IPS DF 19.7 (cell line): ENCODE measurements around the gene KLF7.

Experiments
- DNase-seq: peaks from one replicate; pipeline ENCODE4 v3.0.0-alpha.2; 2013; ENCODE audit warnings: low read depth, low spot score

Gene KLF7

DNA sequence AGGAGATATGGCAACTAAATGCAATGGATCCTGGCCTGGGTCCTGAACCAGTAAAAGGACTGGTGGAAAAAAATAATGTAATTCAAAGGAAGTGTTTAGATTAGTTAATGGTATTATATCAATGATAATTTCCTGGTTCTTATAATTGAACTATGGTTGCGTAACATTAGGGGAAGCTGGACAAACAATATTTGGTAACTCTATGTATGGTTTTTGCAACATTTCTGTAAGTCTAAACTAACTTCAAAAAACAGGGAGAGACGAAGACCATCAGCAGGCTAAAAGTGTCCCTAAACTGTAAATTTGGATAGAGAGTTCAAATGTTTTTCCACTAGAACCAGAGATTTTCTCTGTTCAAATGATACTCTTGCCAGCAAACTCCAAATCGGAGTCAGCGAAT lies 36.9 kb downstream of the KLF7 start:
- DNase-seq: no peak

DNA sequence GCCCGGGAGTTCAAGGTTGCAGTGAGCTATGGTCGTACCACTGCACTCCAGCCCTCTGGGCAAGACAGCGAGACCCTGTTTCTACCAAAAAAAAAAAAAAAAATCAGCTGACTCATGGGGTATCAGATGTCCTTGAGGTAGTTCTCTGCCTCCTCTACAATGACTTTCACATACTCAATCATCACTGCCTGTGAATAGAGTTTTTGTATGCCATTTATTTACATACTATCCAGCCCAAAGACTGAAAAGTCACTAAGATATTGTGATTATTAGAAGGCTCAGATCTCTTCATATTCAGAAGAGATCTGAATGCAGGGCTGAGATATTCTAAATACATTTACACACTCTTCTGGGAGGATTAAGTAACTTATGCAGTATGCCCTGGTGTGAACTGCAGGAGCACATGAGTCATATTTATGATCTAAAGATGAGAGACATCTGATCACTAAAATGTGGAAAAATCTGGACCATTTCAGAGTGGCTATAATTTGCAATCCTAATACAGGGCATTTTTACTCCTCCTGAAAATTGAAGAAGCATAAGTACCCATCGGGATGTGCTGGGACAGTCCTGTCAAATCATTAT lies 38.9 kb downstream of the KLF7 start:
- DNase-seq: no peak

DNA sequence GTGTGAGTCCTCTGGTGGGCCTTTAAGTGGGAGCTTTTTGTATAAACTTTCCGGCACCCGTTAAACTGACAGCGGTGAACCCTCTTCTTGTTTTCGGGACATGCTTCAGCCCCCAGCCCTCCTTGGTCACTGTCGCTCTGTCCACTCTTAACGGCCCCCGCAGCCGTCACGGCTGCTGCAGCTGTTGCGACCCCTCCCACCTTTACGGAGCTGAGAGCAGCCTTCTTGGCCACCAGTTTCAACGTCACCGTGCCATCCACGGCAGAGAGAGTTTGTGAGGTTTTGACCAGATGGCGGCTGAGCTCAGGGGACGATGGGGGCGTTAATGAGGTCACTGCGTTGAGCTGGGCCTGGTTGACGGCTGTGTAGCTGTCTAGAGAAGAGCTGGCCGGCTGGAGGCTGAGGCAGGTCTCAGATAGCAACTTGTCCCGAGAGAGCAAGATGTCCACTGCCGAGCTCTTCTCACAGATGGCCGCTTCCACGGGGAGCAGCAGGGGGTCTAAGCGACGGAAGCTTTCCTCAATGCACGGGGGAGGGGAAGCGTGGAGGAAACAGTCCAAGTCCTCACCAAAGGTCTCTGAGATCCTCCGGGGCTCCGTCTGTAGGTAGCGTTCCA lies 41.9 kb downstream of the KLF7 start:
- DNase-seq: no peak

DNA sequence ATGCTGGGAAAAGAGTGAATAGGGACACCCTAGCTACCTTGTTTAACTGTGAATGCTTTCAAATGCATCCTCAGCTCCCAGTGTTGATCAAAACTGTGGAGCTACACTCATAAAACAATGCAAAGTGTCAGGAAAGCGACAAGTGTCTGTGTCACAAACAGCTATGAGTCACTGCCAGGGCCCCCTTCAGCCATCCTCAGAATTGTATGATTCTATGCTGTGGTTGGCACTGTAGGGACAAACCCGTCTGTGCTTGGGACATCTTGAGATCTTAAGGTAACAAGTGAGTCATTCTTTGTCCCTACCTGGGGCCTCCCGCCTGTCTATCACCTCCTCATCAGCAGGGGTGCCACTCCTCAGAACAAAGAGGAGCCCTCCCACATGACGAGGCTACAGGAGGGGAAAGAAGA lies 42.4 kb downstream of the KLF7 start:
- no peak for DNase-seq

DNA sequence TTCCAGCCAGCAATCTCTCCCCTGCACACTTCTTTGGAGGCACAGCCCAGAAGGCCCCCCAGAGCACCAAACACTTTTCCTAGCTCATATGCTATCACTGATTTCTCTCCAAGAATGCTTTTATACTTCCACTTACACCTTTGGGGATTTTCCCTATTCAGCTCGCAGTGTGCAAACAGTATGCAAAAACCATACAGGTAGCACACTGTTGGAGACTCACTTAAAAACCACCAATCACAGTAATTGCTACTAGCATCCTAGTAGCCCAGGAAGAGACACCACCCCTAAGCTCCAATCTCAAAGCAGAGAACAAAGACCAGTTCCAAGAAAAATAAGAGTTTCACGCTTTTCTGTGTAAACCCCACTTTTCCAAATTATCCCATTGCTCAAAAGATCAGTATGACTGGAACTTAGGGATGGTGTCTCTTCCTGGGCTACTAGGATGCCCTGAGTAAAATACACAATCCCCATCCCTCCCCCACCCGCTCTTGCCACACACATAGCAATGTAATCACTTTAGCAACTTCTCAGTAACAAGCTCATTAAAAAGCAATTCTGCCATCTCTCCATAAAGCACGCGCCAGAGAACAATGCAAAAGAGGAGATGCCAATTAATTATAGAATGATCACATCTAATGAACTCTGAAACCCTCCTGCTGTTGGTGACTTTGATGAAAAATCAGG lies 43.0 kb downstream of the KLF7 start:
- no peak for DNase-seq

DNA sequence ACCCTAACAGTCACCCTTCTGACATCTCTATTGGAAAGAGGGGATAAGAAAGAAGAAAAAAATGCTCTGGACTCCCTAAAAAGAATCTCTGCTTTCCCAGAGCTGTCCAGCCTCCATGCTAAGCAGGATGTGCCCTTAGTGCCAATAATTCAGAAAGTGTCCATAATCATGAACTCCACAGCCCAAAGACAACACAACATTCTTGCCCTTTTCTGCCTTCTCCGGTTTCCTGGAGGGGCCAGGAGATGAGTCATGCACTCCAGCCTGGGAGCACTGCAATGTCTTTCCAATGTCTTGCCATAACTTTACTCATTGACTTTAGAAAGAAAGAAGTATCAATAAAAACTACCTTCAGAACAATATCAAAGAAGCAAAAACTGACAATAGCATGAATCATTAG lies 44.0 kb downstream of the KLF7 start:
- no peak for DNase-seq

DNA sequence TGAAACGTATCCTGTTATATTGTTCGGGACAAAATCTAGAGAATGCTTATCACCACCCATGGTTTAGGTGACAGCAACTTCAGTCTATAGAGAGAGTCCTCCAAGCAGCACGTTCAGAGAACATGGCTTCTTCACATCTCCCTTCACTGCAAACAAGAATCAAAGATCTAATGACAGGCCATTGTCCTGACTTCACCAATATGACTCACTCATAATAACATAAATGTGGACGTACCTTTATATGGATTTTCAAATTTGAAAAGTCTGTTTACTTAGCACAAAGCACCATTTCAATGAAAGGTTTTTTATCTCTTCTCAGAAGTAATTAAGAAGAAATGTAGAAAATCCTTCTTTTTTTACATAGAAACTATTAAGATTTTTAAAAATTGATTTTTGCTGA lies 46.7 kb downstream of the KLF7 start:
- DNase-seq: no peak

DNA sequence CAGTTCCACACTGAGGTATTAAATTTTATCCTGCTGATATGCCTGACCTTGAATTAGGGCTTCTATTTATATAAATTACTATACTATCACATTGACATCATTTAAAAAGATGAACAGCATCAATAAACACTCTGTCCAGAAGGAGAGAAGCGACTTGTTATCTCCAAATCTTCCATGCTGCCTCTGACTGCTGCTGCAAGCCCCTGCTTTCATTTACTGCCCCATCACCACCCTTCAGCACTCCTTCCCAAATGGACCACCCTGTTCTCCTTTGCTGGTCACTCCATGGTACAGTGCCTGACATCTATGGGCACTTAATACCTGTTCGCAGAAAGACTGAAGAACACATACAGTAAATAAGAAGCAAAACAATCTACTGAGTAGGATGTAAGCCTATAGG lies 48.1 kb downstream of the KLF7 start:
- DNase-seq: no peak

DNA sequence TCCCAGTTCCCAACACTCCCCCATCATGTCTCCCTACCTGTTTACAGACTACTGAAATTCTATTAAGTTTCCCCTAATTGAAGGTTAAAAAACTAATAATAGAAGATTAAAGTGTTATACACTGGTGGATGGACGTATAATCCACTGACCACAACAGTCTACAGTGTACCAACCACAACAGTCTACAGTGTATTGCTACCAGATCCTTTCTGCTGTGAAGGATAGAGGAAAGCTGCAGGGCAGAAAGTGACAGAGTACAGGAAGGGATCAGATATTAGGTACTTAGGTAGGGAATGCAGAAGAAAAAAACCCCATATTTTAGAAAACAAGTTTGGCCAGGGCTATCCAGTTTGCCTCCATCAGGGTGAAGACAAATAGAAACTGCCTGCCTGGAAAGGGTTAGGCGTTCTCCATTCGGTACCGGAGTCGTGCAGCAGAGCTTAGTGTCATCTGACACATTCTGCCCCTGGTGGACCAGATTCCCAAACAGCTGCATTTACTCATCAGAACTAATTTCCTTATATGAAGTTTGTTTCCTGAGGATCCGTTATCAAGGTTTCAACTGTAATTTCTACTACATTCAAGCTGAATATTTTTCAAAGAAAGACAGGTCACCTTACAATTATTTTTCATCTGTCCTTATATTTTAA lies 49.9 kb downstream of the KLF7 start:
- DNase-seq: no peak

DNA sequence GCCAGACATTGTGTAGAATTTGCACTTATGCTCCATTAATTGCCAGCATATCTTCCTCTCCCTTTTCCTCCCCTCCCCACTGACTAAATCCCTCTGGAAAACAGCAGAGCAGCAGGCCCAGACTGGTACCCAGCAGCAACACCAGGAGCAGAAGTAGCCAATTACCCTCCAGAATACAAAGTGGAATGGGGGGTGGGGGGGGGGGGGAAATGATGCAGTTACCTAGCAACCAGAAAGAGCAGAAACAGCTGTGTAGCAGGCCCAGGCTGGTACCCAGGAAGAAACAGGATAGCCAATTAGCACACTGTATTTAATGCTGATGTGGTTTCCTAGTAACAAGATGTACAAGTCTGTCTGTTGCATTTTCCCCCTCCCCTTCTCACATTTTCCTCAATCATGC lies 52.3 kb downstream of the KLF7 start:
- no peak for DNase-seq

DNA sequence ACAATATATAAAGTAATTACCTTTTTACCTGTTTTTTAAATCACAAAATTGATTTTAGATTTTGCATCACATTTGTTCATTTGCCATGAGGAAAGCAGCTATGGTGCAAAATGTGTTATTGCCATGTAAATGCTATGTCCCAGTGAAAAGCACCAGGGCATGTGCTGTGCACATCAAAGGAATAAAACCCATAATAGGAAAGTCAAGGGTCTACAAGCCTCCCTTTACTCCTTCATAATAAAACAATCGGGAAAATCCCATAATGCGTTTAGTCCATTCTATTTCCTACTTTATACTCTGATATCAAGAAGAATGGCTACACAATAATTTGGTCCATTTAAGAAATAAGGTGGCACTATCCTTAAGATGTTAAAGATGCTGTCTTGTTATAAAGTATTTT lies 53.0 kb downstream of the KLF7 start:
- DNase-seq: no peak

DNA sequence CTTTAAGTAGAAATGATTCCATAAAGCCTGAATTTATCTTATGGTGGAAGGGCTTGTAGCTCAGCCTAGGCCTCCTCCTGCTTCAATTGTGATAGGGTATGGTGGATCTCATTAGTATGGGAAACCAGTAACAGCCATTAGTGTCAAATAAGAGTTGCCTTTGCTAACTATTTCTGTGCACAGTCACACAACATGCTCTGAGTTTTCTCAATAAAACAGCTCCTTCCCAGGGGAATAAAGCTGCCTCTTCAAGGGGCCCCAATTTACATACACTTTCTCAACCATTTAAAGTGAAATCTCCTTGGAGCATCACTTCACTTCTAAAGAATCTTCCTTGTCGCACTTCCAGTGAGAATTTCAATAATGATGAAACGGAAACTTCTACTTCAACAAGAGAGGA lies 53.4 kb downstream of the KLF7 start:
- DNase-seq: no peak

DNA sequence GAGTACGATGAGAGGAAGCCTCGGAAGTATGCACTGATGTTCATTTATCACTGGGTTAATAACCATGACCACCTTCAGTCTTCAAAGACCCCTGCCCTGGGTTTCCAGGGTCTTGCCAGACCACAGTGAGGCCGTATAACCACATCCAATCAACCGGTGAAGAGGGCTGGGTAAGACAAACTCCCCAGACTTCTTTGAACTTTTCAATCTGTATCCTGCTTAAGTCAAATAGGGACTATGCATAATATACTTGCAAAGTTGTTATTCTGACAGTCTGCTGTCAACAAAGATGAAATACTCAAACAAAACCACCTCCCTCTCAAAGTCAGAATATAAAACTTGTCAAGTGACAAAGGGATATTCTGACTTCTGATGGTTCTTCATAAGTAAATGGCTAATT lies 54.0 kb downstream of the KLF7 start:
- no peak for DNase-seq

DNA sequence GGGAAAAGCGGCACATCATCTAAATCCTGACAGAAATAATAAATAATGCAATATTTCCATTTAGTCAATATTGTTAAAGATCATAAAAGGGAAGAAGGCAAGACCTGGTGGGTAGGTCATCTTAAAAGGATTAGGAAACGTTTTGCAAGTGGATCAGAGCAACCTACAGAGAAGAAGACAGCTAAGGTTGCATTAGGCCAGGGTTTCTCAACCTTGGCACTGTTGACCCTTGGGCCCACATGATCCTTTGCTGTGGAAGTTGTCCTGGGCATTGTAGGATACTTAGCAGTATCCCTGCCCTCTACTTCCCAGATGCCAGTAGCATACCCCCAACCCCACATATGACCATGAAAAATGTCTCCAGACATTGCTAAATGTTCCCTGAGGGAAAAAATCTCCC lies 55.0 kb downstream of the KLF7 start:
- DNase-seq: no peak

DNA sequence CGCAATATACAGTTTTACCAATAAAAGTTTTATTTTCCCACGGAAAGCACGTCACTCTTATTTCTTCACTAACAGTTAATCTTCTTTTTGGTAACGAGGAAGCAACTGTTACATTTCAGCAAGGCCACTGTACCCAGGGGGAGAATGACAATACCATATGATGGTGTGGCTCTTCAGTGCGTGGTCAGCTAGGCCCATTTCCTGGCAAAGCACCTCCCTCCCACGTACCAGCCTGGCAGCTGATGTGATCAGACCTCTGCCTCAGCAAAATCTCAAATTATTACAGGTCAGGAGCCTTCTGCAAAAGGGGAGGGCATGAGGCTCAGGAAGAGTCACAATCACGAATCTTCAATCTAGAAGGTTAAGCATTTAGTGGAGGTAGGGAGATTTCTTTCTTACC lies 55.4 kb downstream of the KLF7 start:
- DNase-seq: no peak

DNA sequence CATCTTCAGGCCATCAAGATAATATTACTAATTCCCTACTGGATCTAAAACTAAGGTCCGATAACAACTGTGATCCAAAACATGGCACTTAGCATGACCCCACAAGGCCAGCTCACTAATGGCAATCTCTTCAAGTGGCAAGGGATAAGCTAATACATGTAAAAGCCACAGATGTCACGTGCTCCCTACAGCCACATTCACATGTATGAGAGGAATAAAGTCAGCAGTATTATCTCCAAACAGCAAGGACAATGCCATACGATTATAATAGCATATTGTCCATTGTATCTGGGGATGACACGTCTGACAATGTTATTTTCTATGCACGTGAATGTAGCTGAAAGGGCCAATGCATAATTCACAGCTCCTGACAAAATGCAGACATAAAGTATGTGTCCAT lies 56.0 kb downstream of the KLF7 start:
- no peak for DNase-seq

DNA sequence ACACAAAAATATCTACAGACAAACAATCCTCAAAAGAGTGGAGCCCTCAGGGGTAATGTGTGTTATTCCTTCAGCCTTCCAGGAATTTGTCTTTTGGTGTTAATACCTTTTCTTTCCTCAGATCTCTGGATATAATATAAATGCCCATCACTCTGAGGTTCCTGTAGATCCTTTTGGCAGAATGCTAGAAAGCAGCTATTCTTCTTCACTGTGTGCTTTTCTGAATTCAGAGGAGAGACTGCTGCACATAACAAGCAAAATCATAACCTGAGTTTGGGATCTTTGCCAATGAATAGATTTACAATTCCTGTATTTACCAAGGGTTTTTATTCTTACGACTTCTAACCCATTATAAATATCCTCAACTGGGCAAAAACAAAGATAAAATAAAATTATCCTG lies 57.3 kb downstream of the KLF7 start:
- DNase-seq: no peak

DNA sequence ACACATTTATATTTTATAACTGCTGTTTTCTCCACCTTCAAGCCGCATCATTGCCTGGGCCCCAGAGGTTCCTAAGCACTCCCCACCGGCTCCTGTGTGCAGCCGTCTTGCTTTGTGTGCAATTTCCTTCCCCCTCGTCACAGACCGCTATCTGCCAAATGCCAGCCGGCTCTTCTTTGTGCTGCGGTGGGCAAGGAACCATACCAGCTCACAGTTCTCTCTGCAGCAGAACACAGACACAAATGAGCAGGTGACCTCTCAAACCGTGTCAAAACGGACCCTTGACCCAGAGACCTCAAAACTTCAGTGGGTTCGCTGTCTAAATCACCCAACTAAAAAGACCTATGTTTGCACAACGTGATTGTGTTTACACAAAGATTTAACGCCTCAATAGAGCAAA lies 58.2 kb downstream of the KLF7 start:
- no peak for DNase-seq

DNA sequence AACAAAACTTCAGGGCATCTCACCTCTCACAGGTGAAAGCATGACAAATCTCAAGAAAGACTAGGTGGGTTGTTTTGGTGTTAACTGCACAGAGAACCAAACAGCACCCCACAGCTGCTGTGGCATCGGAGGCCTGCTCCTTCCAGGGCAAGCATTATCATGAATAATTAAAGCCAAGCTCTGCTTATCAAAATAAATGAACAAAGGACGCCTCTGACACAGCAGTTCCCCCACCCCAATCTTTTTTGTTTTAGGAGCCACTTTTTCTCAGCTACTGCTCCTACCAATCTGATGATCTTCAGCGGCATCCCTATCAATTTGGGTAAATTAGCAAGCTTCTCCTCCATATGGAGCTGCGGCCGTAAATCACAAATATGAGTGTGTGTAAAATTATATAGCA lies 58.6 kb downstream of the KLF7 start:
- no peak for DNase-seq

DNA sequence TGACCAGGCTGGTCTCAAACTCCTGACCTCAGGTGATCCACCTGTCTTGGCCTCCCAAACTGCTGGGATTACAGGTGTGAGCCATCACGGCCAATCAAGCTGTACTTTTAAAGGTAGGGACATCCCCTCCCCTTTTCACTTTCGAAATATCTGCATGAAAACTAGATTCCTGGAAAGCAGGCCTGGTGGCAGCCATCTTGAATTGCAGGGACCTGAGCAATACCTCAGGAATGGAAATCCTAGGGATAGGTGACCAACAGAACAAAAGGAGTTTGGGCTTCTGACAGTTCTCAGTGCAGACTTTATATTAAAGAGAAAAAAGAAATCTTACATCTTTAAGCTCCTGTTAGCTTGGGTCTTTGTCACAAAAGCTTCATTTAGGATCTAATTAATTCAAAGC lies 62.6 kb downstream of the KLF7 start:
- DNase-seq: no peak

DNA sequence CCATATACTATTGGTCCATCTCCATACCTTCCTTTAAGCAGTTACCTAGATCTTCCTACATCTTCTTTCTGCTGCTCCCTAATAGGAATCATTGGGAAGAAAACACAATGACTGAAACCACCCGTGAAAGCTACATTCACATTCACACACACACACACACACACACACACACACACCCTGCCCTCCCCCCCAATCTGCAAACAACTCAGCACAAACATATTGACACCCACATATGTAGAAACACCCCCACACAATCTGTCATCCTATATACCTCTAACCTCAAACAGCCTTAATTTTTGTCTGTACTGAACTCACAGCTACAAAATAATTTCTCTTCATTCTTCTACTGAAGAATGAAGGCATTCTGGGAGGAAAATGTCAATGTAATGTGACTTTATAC lies 63.8 kb downstream of the KLF7 start:
- no peak for DNase-seq

DNA sequence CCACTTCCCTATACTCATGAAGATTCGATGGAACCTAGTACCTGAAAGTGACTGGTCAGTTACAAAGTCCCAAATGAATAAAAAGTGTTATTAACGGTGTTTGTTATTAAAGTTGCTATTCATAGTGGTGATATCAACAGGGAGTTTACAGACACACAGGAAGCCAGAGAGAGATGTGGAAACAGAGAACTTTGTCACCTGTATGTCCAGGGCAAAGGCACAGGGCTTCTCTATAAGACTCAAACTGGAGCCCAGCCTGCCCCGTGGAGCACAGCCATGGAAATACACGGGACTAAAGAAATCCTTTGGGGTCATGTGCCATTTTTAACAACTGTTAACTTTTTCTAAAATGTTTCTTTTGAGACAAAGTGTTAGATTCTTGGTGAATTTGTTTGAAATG lies 68.5 kb downstream of the KLF7 start:
- no peak for DNase-seq

DNA sequence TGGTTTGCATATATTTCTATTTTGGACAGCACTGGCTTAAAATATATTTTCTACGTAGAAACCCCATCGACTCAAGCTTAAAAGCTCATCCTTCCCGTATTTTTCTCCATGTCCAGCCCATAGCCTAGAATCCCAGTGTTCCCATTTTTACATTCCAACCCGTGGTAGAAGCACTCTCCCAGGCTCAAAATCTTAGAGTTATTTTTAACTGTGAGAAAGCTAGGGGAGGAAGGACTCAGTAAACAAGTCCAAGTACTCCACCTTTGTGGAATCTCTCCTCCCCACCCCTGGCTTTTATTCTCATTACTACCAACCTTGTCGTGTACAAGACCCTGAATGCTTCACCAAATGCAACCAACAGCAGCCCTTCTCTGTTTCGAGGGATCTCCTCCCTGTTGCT lies 69.8 kb downstream of the KLF7 start:
- DNase-seq: no peak
